Cardiac septum (tissue), 1 donor: Measurements from ENCODE around the gene YWHAH. TPM values are rescaled to one million over a fixed set of nuclear protein-coding genes. Genes with fewer than 3 reads are reported as not detected.
A peak's percentile ranks its signal among the peaks of the same experiment; 100 is the strongest.

ENCODE experiments used
- DNase-seq: peaks from one replicate; pipeline ENCODE4 v3.0.0-alpha.2; 2020; ENCODE audit warnings: low spot score
- intact Hi-C: fragments of 100-400 bp; cut with DNase I; formaldehyde crosslinking; loops from one replicate; pipeline ENCODE4 v1.14.0; 2022
- total RNA-seq: library from RNA; stranded (reverse); fragmentation: NEBNext Ultra II Directional; extraction: Animal tissue kit (Norgen Biotek cat#: 25700); gene quantifications from one replicate; pipeline ENCODE4 v1.2.1, GENCODE V29; 2021
- donor health status: DM: no; HTN: no; CAD: no.

YWHAH gene
- total RNA-seq, 1 donor from 2014 or later, result 116 TPM

DNA sequence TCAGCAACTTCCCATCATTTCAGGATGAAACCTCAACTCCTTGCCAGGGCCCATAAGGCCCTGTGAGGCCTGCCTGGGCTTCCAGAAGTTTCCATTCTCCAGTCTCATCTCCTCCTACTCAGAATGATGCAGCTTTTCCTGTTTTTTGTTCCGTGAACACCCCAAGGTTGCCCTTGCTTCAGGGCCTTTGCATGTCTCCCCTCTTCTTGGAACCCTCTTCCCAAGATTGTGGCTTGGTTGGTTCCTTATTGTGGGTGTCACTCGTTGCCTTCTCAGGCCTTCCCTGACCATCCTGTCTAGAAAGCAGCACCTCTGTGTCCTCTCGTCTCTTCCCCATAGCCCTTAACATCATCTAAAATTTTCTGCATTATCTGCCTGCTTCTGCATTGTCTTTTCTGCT lies 23.2 kb upstream of the YWHAH start:
- intact Hi-C loops, result no loop called here
- no peak for DNase-seq

DNA sequence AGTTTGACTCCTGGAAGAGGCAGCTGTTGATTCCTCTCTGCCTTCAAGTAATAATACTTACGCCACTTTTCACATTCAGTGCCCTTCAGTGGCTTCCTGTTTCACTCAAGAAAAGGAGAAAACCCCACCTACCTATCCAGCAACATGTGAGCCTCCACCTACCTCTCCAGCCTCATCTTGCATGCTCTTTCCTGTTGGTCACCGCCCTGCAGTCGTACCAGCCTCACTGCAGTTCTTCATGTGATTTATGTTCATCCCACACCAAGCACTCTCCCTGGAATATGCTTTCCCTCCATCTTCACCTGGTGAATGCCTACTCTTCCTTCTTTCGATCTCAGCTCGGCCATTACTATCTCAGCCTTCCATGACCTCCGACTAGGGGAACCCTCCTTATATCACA lies 21.8 kb upstream of the YWHAH start:
- intact Hi-C loops, result no loop called here
- no peak for DNase-seq

DNA sequence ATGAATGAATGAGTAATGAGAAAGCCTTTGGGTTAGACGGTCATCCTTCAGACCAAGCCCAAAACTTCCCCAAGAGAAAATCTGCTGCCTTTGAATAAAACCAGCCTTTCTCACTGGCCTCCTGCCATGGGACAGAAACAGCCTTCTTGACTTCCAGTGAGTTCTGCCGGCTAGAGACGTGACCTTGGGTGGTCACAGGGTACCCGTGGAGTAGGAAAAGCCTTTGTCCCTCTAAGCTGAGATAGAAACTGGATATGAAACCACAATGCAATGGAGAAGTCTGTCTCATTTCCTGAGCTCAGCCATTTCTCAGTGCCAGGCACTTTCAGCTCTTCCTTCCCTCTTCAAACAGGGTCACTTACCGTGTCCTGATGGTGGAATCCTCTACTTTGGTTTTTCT lies 21.2 kb upstream of the YWHAH start:
- no peak for DNase-seq
- intact Hi-C loops, result no loop called here

DNA sequence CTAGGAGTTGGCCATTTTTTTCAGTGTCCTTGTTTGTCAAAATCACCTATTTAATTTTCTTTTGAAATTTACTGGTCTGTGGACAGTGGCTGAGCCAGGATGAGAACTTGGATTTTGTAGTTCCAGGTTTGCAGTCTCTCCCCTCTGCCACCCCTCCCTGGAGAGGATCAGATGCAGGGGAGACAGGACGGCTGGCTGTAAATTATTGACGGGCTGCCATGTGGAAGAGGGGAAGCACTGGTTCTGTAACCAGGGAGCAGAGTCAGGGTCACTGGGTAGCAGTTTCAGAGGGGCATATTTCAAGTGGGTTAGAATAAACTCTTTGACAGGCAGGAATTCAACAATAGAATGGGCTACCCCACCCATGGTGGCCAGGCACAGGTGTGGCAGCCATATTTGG lies 20.6 kb upstream of the YWHAH start:
- no peak for DNase-seq
- intact Hi-C loops, result no loop called here

DNA sequence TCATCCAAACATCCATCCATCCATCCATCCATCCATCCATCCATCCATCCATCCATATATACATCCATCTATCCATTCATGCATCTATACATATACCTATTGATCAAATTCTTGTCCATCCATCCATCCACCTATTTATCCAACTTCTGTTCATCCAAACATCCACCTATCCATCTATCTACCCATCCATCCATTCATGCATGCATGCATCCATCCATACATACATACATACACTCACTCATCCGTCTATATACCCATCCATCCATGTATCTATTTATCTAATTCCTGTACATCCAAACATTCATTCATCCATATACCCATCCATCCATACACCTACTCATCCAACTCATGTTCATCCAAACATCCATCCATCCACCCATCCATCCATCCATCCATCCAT lies 19.3 kb upstream of the YWHAH start:
- intact Hi-C loops, result no loop called here
- DNase-seq, result no peak

DNA sequence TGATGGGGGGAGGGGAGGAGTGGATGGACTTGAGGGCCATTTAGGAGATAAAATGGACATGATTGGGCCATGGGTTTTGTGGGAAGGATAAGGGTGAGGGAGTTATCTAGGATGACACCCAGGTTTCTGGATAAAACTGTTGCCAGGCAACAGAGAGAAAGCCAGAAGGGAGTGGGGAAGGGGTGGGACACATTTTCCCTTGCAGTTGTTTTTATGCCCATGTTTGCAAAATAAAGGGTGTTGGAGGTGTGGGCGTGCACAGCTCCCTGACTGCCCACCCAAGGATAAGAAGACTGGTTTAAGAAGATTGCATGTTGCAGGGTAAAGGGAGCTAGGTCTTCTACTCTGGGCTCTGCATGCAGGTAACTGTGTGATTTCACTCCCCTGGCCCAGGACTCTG lies 18.3 kb upstream of the YWHAH start:
- intact Hi-C loops, result no loop called here
- DNase-seq, result no peak

DNA sequence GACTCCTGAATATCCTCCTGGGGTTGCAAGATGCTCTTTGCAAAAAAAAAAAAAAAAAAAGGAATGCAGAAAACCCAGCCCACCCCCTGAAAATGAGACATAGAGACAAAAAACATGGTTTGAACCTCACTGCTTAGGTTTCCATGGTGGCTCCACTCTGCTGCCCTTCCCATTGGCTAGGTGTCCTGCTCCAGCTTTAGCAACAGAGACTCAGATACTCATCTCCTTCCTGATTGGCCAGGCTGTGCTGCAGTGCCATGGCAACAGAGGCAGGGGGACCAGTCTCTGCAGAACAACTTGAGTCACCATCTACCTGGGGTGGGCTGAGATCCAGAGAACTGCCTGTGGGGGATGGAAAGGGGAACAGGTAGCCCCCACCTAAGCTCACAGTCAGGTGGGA lies 17.4 kb upstream of the YWHAH start:
- intact Hi-C loops, result no loop called here
- no peak for DNase-seq

DNA sequence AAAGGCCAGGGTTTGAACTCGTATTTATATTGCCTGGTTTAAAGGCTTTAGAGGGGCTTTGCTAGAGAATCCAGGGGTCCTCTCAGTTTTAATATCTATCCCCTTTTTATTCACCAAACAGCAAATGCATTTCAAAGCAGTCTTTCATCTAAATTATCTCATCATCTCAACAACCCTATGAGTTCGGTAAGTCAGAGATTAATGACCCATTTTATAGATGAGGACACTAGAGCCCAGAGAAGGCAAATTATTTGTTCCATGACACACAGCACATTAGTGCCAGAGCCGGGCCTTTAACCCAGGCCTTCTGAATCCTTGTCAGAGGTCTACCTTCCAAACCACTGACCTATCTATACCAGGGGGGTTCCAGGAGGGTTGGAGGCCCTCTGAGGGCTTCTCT lies 16.8 kb upstream of the YWHAH start:
- intact Hi-C loops, result no loop called here
- DNase-seq, result no peak

DNA sequence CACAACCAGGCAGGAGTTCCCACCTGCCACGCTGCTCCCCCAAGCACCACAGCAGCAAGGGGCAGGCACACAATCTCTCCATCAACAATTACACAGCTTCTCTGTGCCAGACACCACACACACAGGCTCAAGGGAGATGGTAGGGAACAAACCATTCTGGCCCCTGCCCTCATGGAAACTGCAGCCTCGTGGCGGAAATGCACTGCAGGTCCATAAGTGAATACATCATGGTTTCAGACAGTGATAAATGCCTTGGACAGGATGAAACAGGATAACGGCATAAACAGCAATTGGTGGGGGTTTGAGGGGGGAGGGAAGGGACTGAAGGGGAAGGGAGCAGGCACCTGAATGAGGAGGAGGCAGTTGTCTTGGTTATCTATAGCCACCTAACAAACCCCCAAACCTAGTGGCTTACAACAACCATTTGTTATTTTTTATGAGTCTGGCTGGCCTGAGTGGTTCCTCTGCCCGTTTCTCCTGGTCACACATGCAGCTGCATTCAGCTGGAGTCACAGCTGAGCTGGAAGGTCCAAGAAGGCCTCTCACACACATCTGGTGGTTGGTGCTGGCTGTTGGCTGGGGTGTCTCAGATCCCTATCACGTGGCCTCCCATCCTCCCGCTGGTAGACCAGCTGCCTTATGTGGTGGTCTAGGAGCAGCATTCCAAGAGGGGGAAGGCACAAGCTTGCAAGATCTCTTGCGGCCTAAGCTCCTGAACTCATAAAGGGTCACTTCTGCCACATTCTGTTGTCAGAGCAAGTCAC lies 15.0 kb upstream of the YWHAH start:
- intact Hi-C loops, result no loop called here
- DNase-seq, result no peak

DNA sequence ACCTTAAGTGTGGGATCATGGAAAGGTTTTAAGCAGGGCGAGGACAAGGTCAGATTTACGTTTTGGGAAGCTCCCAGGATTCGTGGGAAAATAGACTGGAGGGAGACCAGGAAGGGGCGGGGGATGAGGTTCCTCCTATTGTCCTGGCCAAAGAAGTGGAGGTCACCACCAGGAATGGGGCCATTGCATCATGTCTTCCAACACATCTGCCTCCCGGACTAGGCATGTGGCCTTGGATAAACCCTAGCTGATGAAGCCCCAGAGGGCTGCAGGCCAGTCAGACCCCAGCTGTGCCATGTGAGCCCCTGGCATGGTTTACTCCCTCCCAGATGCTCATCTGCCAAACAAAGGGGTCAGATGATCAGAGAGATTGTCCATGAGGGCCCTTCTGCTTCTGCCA lies 11.5 kb upstream of the YWHAH start:
- intact Hi-C loops, result no loop called here
- peak; percentile 71 for DNase-seq

DNA sequence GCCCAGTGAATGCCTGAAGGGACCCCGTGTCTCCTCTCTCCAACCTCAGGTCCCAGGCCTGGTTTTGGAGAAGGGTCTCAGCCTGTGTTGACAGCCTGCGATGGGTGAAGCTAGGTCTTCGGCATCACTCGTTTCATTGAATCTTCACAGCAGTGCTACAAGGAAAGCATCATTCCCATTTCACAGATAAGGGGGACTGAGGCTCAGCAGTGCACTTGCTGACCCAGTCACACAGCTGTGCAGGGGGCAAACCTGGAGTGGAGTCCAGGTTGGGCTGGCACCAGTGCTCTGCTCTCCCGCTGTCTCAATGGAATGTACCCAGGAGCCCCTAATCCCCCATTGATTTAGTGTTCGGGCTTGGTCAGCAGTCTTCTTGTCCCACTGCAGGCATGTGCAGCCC lies 10.9 kb upstream of the YWHAH start:
- intact Hi-C loops, result no loop called here
- no peak for DNase-seq

DNA sequence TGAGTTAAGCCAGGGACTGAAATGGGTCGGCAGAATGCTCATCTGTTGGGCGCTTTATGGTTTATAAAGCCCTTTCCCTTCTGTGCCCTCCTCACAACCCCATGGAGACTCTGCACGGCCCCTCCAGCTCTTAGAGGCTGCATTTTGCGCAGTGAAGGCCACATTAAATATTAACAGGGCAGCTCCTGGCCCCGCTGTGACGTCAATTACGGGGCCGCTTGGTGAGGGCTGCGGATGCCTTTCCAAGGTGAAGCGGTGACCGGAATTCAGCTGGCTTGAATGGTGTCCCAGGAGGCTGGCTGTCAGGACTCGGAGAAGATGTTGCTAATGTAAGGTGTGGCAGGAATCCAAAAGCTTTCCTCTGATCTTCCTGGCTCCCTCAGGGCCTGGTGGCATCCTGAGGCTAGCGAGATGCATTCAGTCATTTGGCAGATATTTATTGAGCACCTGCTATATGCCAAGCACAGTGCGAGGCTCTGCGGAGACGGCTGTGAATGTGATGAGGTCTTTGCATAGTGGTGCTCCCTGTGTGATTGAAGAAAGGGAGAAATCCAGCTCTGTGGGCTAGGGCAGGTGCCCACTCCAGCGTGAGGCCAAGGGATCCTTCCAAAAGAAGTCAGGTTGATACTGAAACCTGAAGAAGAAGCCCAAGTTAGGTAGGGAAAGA lies 10.4 kb upstream of the YWHAH start:
- peak; percentile 59 for DNase-seq
- intact Hi-C loops, result no loop called here

DNA sequence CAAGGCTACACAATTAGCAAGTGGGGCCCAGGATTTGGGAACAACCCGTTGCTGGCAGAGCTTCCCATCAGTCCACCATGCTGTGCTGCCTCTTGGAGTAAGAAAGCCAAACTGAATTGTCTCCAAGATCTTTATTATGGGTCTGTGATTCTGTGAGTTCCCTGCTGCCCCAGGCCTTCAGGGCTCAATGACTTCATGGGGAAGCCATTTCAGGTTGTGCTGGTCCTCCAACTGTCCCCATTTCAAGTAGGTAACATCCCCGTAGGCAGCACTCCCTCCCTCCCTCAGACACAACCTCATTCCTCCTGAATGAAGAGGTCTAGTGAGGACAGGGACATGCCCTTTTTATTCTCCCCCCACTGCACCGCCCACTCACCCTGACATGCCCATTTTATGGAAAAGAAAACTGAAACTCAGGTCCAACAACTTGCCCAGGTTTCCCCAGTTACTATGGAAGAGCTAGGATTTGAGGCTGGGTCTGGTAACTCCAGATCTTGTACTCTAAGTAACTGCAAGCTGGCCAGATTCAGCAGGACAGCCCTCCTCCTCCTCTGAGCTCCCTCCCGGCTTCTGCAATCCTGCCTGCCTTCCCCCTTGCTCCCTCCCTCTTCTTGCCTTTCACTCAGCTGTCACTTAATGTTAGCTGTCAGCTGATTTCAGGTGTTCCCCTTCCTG lies 8.2 kb upstream of the YWHAH start:
- DNase-seq, result peak; percentile 27

DNA sequence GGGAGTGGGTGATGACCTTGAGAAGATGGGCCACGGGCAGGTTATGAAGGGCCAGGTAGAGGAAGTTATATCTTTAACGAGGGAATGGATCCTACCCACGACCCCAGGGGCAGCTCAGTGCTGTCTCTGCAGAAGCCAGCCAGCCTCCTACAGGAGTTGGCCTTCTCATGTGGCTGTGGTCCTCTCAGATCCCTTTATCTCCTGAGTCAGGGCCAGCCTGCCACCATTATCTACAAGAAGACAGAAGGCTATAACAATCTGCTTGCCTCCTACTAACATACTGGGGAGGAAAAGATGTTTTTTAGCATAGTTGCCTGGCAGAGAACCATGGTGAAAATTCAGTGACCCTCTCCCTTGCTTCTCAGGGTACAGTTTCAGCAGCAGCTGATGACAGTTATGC lies 7.0 kb upstream of the YWHAH start:
- DNase-seq, result peak; percentile 38
- intact Hi-C loops, result no loop called here

More for the DNA sequence above, 8.2 kb upstream of the YWHAH start:
- intact Hi-C loops, result no loop called here

DNA sequence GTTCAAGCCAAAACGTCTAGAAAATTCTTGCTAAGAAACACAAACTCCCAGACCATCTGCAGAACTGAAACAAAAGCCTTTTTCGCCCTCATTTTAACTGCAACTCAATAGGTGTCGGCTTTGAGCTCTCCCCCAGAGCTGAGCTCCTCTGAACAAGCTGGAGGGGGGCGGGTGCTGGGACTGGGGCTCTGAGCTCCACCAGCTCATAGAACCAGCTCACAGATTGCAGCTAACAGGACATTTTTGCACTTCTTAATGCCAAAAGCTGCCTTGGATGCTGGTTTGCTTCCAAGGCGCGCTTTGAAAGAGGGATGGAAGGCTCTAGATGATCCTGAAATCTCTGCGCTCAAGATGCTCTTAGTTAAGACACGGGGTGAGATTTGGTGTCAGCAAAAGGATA lies 6.0 kb upstream of the YWHAH start:
- intact Hi-C loops, result no loop called here
- peak; percentile 14 for DNase-seq

DNA sequence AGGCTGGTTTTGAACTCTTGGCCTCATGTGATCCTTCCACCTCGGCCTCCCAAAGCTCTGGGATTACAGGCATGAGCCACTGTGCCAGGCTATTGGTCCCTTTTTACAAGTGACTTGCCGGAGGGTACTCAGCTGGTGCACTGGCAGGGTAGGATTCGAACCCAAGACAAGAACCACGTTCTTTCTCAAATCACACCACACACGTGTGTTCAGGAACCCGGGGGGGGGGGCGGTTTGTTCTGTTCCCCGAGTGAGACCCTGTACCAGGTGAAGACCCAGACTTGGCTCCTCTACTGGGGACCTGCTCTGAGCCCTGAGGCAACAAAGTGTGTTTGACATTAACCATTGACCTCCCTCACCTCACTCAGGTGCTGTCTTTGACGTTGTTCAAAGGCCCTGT lies 3.8 kb upstream of the YWHAH start:
- intact Hi-C loops, result loop anchor here (10.0 kb wide), 1 partner anchor 276 kb away; the partner anchor contains the start of gene PISD
- peak; percentile 57 for DNase-seq

DNA sequence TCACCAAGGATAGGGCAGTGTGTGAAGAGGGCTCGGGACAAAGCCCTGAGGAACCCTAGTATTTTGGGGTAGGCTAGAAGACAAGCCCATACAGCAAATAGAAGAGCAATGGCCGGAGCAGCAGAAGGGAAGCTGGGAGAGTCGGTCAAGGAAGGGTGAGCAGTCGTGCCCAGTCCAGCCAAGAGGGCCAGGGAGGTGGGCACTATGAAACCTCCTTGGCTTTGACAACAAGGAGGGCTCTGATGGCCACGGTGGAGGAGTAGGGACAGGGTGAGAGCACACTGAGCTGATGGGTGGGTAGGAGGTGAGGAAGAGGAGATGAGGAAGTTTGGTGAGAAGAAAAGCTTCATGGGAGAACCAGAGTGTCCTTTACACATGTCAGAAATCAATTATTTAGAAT lies 2.2 kb upstream of the YWHAH start:
- intact Hi-C loops, result loop anchor here (10.0 kb wide), 1 partner anchor 277 kb away; the partner anchor contains the start of gene PISD
- peak; percentile 35 for DNase-seq

DNA sequence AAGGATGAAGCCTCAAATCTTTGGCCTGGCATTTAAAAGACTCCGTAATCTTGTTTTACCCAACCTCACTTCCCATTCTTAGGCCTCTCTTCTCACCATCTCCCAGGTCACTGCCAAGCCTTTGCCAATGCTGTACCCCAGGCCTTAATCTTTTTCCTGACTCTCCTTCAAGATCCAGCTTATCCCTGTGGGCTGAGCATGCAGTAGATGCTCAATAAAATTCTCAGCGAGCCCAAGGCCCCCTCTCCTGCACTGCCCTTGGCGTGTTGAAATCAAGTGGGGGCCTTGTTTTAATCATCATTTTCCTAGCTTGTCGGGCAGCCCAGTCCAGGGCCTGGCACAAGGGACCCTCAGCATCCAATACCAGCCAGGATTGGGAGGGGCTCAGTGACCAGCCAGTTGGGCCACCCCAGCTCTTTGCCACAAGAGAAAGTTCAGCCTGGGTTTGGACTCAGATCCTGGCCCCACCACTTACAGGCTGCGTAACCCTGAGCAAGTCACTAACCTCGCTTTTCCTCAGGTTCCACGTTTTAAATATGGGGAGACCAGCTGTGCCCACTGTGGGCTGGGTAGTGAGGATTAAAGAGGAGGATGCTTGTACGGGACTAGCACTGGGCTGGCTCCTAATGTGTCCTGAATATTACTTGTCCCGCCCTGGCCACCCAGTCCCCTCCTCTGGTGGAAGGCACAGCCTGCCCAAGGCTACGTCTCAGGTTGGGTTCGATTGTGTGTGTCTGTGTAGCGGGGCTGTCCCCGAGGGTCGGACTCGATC lies 943 bp upstream of the YWHAH start:
- intact Hi-C loops, result loop anchor here (10.0 kb wide), 1 partner anchor 279 kb away; the partner anchor contains the start of gene PISD
- peak; percentile 2 for DNase-seq

DNA sequence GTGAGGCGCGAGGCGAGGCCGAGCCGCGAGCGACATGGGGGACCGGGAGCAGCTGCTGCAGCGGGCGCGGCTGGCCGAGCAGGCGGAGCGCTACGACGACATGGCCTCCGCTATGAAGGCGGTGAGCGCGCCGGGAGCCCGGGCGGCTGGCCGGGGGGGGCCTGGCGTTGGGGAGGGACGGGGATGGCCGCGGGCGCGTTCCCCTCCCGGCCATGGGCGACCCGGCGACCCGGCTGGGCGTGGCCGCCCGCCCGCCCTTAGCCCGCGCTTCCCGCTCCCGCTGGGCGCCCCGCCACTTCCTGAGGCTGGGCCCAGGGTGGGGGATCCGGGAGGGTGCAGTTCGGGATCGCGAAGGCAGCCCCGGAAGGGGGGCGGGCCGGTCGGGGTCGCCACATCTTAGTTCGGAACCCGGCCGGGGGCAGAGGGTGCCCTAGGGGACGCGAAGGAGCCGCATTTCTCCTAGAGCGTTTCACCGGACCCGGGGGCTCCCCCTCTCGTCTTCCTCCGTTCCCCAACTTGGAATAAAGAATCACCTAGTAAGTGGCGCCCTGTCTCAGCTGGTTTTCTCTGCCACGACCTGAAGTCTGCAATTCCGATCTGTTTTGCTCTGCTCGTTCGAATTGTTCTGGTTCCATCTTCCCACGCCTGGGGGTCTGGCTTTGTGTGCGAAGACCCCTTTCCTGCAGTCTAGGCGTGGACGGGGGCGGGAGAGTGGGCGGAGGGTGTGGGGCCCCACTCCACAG lies 536 bp downstream of the YWHAH start:
- peak; percentile 79 for DNase-seq
- intact Hi-C loops, result loop anchor here (1.0 to 10.0 kb wide), 2 partner anchors 192 to 280 kb away; partner anchors contain the start of gene PISD
